CD4-positive, alpha-beta T cell treated with Interferon alpha-2 for 1 hour (primary cell): ENCODE measurements around the gene AR.

ENCODE experiments used
- DNase-seq, 2 donors: peaks; one replicate each; pipeline ENCODE4 v3.0.0-alpha.2; 2020 to 2022

Gene AR

DNA sequence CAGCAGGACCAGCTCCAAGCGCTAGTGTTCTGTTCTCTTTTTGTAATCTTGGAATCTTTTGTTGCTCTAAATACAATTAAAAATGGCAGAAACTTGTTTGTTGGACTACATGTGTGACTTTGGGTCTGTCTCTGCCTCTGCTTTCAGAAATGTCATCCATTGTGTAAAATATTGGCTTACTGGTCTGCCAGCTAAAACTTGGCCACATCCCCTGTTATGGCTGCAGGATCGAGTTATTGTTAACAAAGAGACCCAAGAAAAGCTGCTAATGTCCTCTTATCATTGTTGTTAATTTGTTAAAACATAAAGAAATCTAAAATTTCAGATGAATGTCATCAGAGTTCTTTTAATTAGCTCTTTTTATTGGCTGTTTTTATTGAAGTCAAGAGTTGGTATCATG is 186.5 kb downstream of the AR start:
- no peak for DNase-seq

DNA sequence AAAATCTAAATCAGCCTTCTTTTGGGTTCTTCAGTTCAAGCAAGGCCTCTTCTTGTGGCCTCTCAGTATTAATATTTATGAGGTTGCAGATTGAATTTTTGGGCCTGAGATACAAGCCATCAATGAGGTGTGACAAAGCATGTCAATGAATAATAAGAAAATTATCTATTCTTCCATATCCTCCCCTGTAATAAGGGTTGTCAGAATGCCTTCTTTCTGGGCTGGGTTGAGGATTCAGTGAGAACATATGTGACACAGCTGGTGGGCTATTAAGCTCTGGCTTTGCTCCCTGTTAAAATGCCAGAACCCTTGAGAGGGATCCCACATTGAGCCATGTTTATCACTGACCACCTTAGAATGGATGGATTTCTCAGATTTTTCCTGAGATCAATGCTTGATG is 187.2 kb downstream of the AR start:
- DNase-seq, result no peak

DNA sequence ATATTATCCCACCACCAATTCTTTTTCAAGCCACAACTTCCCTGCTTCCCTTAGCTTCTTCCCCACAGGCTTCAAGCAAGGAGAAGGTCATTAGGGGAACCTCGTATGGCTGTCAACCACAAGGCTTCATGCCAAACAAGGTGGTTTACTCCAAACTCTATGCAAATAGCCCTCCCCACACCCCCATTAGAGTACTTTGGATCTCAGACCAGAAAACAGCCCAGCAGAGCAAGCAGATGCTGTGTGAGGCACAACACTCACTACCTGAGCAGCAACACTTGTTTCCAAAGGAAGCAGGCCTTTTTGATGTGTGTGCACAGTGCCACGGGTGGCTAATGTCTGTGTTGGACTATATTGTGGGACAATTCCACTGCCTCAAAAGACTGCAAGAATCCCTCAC is 189.0 kb downstream of the AR start:
- DNase-seq, result no peak

DNA sequence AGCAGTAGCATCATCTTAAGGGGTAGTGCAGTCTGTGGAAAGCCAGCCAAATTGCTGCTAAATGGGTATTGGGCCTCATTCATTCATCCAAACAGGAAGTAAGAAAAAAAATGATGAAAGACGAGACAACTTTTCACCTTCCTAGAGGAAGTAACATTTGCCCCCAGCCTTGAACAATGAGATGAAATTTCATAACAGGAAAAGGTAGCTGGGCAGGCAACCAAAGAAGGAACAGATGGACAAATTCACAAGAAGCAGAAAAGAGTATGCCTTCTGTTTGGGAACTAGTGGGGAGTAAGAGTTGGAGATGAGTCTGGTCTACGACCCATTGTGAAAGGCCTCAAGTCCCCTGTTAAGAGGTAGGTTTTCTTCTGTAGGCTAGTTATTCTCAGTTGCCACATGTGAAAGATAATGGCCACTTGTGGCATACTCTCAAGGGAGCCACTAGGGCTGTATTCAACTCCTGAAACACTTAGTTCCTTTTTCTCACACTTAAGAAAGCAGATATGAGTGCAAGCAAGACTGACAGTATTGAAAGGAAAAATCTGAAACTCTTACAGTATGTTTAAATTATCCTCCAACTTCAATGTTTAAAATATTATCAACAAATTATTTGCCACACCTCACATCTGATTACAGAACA is 190.4 kb downstream of the AR start:
- DNase-seq, result no peak

DNA sequence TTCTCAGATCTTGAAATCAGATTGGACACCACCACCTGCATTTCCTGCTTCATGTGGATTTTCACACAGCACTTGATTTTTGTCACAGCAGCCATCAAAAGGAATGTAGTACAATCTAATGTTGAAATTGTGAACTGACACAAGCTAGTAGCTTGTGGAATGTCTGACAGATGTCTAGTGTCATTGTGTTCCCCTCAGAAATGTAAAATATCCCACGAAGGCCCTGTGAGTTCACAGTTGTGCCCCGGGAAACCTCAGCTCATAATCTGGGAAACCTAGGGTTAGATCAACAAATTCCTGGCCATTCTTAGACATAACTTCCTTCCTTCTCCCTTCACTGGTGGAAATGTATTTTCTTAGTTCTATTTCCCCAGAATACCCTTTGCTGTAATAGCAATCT is 205.7 kb downstream of the AR start:
- DNase-seq, result no peak

DNA sequence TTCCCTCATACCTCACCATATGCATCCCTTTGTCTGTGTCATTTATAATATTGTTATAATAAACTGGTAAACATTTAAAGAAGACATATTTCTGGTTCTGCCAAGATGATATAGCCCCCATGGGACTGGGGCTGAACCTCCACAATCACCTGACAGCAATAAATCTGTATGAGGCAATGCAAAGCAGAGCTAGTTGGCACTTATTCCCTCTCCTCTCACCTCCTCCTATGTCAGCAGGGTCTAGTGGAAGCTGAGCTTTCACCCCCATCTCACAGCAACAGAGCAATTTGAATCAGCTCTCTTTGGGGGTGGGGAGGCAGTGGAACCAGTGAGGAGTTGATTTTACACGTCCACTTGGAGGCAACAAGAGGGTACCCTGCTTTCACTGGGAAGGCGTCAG is 206.9 kb downstream of the AR start:
- DNase-seq, result no peak

DNA sequence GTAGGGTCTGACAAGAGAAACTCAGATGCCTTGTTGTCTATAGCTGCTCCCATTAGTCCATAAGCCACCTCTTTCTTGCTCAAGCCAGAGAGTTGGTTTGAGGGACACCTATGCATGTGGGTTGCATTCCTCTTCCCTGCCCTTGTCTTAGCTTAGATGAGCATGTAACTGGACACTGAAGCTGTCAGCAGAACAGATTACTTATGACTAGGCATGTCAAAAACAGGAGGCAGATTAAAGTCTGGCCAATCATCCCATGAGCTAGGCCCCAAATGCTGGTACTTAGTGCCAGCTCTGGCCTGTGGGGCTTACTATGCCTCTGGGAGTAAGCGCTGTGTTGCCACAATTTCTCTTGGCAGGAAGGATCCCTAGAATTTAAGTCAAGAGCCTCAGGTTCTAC is 215.2 kb downstream of the AR start:
- DNase-seq, result no peak

DNA sequence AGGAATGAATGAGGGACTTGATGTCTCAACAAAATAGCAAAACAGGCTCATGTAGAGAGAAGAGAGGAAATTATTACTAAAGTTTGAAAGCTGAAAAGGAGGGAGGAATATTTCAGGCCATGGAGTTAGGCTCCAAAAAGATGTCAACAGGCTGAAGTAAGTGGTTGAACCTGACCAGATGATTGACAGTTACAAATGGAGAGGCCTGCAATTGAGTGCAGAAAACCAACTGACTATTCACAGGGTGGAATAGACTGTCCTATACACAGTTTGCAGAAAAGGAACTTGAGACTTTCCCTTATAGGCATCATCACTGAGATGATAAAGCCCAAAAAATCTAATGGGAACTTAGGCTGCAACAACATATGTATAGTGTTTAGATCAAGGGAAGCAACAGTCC is 233.3 kb downstream of the AR start:
- DNase-seq, result no peak

DNA sequence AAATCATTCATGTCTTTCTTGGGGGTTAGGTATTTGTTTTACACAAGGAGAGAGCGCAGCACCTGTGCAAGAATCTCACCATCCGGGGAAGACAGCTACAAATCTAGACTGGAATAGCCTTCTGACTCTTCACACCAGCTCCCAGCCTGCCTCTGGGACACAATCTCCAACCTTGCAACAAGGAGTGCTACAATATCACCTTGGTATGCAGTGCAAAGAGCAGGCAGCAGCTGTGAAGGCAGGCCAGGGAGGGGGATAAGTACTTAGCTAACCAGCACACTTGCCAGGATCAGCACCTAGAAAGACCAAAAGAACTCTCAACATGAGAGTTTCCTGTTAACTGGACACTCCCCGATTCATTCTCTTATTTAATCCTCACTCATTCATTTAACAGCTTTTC is 235.3 kb downstream of the AR start:
- no peak for DNase-seq
